Mesothelial cell of epicardium (in vitro differentiated cells): ENCODE results near the gene POLD3. TPM values are rescaled to one million over a fixed set of nuclear protein-coding genes. Genes with fewer than 3 reads are reported as not detected.
"Not testable (repeated sequence)": the region's sequence is repeated elsewhere in the genome, so short reads cannot be mapped to it uniquely, and the experiment has no call there.

Source experiments
- DNase-seq, 2 experiments: peaks; one replicate each; pipeline ENCODE4 v3.0.0; 2021; ENCODE audit warnings: low spot score in 2 of 2; ENCODE audit not compliant: unreplicated experiment in 2 of 2
- H3K27ac Mint-ChIP-seq: 2 replicates; pipeline ENCODE4 v1.8.0; 2021; ENCODE audit warnings: mixed read lengths
- H3K27me3 Mint-ChIP-seq: 2 replicates; pipeline ENCODE4 v1.8.0; 2021; ENCODE audit warnings: low read depth, mixed read lengths
- H3K36me3 Mint-ChIP-seq: 2 replicates; pipeline ENCODE4 v1.8.0; 2021; ENCODE audit warnings: mixed read lengths
- H3K4me1 Mint-ChIP-seq: 2 replicates; pipeline ENCODE4 v1.8.0; 2021; ENCODE audit warnings: mixed read lengths
- H3K4me3 Mint-ChIP-seq: 2 replicates; pipeline ENCODE4 v1.8.0; 2021; ENCODE audit warnings: mild to moderate bottlenecking, moderate library complexity, mixed read lengths
- H3K9me3 Mint-ChIP-seq: 2 replicates; pipeline ENCODE4 v1.8.0; 2021; ENCODE audit warnings: mixed read lengths
- CTCF ChIP-seq: fragments of 200-600 bp; sonication (generic); IDR thresholded peaks from one replicate; pipeline ENCODE4 v1.5.0; 2021; ENCODE audit warnings: antibody characterized with exemption; ENCODE audit not compliant: unreplicated experiment
- total RNA-seq: library from RNA; stranded (reverse); gene quantifications from 3 replicates; pipeline ENCODE4 v1.2.1, GENCODE V29; 2021

Gene POLD3
- total RNA-seq, 1 donor from 2014 or later: 21.7 TPM

GRCh38 chr11:74577181-74577580, 15.2 kb upstream of the POLD3 start:
- no peak for DNase-seq
- Mint-ChIP-seq H3K4me1 (peaks cover 4% of the 10 kb centered on the region), H3K9me3 (no peaks in the 10 kb centered on the region), H3K27ac (no peak overlapping the region), H3K4me3 (no peak overlapping the region), H3K27me3 (no peaks in the 10 kb centered on the region), H3K36me3 (no peaks in the 10 kb centered on the region)
- TF ChIP-seq CTCF: no peak

GRCh38 chr11:74577624-74578396, 14.6 kb upstream of the POLD3 start:
- Mint-ChIP-seq H3K27me3 (no peaks in the 10 kb centered on the region), H3K9me3 (no peaks in the 10 kb centered on the region), H3K4me1 (peaks cover 4% of the 10 kb centered on the region), H3K27ac (no peak overlapping the region), H3K4me3 (no peak overlapping the region), H3K36me3 (no peaks in the 10 kb centered on the region)
- TF ChIP-seq CTCF: no peak
- no peak for DNase-seq

GRCh38 chr11:74579577-74580270, 12.7 kb upstream of the POLD3 start:
- Mint-ChIP-seq H3K9me3 (no peaks in the 10 kb centered on the region), H3K27ac (no peak overlapping the region), H3K27me3 (no peaks in the 10 kb centered on the region), H3K4me3 (no peak overlapping the region), H3K36me3 (no peaks in the 10 kb centered on the region), H3K4me1 (peaks cover 4% of the 10 kb centered on the region)
- TF ChIP-seq CTCF: no peak
- no peak for DNase-seq

- Mint-ChIP-seq H3K4me3 (no peak overlapping the region), H3K36me3 (no peaks in the 10 kb centered on the region), H3K9me3 (no peaks in the 10 kb centered on the region), H3K27me3 (no peaks in the 10 kb centered on the region), H3K4me1 (peaks cover 4% of the 10 kb centered on the region), H3K27ac (no peak overlapping the region)
- TF ChIP-seq CTCF: no peak
- no peak for DNase-seq
These were observed 10.3 kb upstream of the POLD3 start for GRCh38 chr11:74581954-74582547.

- TF ChIP-seq CTCF: no peak
- Mint-ChIP-seq H3K27me3 (no peaks in the 10 kb centered on the region), H3K36me3 (no peaks in the 10 kb centered on the region), H3K4me3 (no peak overlapping the region), H3K27ac (no peak overlapping the region), H3K9me3 (no peaks in the 10 kb centered on the region), H3K4me1 (peaks cover under 1% of the 10 kb centered on the region)
- no peak for DNase-seq
These were observed 9.3 kb upstream of the POLD3 start for GRCh38 chr11:74583024-74583624.

- H3K36me3 Mint-ChIP-seq, H3K27me3 Mint-ChIP-seq, H3K4me3 Mint-ChIP-seq, H3K27ac Mint-ChIP-seq, H3K9me3 Mint-ChIP-seq, DNase-seq: not testable (repeated sequence)
- peaks cover 19% of the 10 kb centered on the region for H3K4me1 Mint-ChIP-seq
These were observed 1.9 kb upstream of the POLD3 start for GRCh38 chr11:74590492-74590891.
